ENCODE measurements around the gene HHIPL1.
A peak's percentile ranks its signal among the peaks of the same experiment; 100 is the strongest.
"Not testable (repeated sequence)": the region's sequence is repeated elsewhere in the genome, so short reads cannot be mapped to it uniquely, and the experiment has no call there.

HHIPL1 gene

DNA sequence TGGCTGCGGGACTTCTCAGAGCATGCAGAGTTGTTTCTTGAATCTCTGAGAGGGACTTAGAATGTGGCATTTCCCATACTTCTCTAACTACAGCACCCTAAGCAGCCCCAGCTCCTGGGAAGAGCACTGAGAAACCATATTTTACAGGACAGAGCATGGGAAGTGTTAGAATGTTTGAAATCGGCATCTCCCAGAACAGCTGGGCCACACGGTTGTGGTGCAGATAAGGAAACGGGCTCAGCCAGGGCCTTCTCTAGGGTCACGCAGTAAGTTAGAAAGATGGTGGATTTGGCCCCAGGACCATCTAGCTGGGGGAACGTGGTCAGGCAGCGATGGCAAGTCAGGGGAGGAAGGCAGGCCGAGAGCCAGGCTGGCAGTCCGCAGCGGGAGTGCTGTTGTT is 10.5 kb upstream of the HHIPL1 start:
- DNase-seq (ENCODE audit: low read depth): no peak

DNA sequence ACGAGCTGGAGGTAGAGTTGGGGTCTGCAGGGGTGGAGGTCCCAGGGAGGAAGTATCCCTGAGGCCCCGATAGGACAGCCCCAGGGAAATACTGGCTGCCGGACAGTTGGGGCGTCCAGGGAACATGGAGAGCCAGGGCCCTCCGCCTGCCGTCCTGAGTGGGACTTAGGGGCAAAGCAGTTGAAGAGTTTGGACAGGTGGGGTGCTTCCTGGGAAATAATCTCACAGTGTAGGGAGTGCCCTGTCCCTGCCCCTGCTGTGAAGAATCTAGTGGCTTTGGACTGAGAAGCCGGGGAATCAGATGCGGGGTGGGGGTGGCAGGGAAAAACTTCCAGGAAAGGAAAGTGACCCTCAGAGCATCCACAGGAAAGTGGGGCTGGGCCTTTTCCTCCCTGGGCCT is 9.8 kb upstream of the HHIPL1 start:
- DNase-seq (ENCODE audit: low read depth): no peak

DNA sequence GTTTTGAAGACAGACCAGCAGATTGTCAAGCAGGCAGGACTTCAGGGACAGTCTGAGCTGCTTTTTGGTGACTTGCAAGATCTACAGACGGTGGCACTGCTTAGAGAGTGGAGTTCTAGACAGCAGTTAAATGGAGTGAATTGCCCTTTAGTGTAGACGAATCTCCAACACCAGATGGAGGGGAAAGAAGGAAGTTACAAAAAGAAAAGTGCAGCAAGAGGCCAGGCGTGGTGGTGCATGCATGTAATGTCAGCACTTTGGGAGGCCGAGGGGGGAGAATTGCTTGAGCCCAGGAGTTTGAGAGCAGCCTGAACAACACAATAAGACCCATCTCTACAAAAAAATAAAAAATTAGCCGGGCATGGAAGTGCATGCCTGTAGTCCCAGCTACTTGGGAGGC is 8.4 kb upstream of the HHIPL1 start:
- no peak for DNase-seq (ENCODE audit: low read depth)

DNA sequence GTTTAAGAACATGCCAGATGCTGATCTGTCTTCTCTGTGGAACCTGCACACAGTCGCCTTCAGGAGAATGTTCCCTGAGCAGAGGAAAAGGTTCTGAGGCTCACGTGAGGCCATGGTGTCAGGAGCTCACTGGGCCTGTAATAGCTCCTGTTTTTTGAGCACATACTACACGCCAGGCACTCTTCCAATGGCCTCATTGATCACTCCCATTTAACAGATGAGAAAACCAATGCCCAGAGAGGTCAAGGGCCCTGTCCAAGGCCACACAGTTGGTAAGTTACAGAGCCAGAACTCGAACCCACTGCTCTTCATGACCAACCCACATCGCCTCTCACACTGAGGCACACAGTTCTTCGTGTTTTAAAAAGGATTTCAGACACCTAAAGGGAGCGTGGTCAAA is 7.3 kb upstream of the HHIPL1 start:
- no peak for DNase-seq (ENCODE audit: low read depth)

DNA sequence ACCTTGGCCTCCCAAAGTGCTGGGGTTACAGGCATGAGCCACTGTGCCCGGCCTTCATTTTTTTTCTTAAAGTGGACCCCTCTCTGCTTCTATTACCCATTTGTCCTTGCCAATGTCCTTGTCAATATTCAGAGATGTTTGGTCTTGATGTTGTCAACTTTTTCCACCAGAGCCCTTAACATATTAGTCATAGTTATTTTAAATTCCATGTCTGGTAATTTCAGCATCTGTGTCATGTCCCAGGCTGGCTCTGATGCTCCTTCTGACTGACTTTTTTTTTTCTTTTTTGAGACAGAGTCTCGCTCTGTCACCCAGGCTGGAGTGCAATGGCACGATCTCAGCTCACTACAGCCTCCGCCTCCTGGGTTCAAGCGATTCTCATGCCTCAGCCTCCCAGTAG is 2.2 kb upstream of the HHIPL1 start:
- not testable (repeated sequence) for DNase-seq (ENCODE audit: low read depth)

DNA sequence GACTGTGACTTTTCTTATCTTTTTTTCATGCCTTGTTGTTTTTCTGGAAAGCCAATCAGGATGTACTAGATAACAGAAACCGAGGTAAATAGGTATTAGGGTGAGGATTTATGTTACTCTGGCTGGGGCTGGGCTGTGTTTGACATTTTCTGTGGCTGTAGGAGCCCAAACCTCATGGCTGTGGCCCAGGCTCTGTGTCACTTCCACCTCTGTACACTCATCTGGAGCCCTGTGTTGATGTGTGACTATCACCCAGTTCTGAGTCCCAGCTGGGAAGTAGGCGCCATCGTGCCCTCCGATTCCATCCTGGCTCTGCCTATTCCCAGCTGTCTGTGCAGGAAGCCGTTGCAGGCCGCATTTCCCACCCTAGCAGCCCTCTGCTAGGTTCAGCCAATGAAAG is 1.6 kb upstream of the HHIPL1 start:
- no peak for DNase-seq (ENCODE audit: low read depth)

DNA sequence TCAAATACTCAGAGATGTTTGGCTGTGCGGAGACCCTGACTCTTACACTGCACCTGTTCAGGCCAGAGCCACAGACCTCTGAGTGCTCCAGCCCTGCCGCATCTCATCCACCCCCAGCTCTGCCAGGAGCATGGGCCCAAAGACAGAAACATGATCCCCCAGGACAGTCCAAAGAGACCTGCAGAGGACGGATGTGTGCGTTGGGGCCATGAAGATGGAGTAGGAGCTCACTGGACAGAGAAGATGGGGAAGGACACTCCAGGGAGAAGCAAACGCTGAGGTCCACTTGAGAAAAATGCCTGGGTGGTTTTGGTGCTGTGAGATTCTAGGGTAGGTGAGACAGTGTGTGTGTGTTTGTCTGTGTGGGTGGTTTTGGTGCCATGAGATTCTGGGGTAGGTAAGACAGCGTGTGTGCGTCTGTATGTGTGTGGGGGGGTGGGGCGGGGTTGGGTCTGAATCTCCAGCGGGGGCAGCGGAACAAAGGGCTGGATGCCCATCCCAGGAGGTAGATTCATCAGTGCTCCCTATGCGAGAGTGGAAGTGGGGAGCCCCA is 818 bp upstream of the HHIPL1 start:
- DNase-seq (ENCODE audit: low read depth): no peak

DNA sequence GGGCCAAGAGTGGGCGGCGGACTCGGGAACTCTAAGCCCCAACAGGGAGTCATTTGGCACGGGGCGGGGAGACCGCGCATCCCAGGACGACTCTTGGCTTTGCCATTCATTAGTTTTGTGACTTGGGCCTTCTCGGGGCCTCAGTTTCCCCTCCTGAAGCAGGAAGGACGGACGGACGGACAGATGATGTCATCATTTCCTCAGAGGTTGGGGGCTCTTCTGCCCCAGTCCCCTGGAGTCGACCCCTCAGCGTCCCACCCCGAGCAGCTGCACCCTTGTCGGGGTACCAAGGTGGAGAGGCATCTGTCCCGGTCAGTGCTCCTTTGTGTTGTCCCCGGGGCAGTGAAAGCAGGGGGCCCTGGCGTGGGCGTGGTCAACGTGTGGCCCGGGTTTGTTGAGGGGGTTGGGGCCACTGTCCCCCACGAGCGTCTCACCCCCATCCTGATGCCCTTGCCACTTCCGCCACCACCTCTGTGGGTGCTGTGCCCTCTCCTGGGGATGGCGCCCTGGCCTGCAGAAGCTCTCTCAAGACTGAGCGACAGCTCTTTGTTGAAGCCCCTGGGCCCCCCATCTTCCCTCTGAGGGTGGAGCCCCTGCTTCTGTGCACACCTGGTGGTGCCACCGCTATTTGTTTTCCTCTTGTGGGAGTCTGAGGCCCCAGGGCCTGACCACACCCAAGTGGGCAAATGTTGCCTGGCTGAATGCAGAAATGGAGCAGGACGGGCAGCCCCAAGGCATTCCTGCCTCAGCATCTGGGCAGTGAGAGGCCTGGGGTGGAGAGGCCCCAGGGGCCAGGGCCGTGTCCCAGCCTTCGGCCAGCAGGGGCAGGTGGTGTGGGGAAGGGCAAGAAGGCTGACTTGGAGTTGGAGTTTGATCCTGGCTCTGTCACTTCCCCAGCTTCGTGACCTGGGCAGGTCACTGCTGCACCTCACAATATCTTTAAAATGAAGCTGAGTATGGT is 896 bp downstream of the HHIPL1 start:
- DNase-seq (ENCODE audit: low read depth): no peak

DNA sequence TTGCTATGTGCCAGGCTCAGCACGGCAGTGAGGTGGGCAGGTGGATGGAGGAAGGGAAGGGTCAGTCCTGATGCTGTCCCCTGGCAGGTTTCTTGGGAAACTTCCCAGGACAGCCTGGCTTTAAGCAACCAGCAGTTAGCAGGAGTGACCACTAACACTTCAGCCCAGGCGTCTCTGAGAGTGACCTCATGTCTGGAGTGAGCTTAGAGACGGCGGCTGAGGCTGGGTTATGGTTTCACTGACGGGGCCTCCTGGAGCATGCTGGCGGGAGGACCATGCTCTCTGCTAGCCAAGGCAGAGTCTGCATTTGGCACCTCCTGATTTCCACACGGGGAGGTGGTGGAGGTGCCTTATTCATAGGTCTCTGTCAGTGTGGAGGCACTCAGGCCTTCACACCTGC is 2.5 kb downstream of the HHIPL1 start:
- DNase-seq (ENCODE audit: low read depth): no peak

DNA sequence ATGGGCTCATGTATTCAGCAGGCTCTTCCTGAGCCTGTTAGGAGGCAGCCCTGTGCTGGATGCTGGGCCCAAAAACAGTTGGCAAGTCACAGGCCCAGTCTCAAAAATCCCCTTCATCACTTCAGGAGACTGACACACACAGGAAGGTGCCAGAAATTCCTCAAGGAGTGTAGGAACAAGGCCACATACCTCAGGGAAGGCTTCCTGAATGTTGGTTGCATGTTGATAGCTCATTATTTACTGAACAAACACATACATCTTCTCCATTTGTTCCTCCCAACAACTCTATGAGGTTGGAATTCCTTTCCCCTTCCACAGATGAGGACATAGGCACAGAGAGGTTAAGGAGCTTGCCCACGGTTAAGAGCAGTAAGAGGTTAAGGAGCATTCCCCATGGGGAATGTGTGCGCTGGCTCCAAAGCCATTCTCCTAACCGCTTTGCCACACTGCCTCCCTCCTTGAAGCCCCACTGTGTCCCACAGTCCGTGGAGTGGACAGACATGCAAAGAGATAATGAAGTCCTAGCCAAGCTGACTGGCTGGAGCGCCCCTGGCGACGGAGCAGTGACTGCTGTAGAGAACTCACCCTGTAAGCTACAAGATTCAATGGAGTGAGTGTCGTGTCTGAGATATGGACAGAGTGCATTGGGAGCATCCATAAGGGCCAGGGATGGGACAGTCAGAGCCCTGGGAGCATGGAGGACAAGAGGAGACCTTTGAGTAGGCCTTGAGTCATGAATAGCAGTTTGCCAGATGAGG is 3.3 kb downstream of the HHIPL1 start:
- DNase-seq (ENCODE audit: low read depth): no peak

DNA sequence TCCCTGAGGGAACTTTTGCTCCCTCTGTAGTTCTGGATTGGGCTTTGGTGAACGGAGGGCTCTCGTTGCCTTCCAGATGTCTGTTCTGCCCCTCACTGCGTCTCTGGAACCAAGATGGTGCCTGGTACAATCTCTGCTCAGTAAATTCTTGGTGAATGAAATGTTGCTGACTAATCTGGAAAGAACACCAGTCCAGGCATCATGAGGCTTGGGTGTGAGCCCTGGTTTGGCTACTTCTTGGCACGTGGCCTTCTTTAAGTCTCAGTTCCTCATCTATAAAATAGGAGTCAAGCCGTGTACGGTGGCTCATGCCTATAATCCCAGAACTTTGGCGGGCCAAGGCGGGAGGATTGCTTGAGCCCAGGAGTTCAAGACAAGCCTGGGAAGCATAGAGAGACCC is 4.3 kb downstream of the HHIPL1 start:
- DNase-seq (ENCODE audit: low read depth): peak; percentile 26

DNA sequence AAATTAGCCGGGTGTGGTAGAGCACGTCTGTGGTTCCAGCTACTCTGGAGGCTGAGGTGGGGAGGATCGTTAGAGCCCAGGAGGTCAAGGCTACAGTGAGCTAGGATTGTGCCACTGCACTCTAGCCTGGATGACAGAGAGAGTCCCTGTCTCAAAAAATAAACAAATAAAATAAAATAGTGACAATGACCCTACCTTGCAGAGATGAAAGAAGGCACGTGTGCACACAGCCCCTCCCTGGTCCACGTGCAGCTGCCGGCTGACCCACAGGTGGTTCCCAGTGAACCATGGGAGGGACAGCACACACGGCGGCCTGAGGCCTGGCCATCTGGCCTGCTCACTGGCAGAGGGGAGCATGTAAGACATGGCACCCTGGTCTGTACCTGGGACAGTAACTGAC is 4.7 kb downstream of the HHIPL1 start:
- DNase-seq (ENCODE audit: low read depth): no peak

DNA sequence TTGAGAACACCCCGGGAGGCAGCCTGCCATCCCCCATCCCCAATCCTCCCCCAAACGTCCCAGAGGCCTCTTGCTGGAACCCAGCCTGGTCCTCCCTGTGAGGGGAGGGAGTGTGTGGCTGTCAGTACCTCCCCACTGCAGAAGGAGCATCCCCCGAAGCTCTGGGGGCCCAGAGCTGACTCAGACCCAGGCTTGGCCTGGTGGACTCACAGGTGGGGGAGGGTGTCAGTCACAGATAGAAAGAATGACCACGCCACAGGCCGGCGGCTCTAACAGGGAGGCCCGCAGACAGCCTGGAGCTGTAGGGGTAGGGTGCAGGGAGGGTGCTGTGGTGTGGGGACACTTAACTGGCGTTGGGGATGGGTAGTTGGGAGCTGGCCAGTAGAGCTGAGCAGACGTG is 5.3 kb downstream of the HHIPL1 start:
- no peak for DNase-seq (ENCODE audit: low read depth)

DNA sequence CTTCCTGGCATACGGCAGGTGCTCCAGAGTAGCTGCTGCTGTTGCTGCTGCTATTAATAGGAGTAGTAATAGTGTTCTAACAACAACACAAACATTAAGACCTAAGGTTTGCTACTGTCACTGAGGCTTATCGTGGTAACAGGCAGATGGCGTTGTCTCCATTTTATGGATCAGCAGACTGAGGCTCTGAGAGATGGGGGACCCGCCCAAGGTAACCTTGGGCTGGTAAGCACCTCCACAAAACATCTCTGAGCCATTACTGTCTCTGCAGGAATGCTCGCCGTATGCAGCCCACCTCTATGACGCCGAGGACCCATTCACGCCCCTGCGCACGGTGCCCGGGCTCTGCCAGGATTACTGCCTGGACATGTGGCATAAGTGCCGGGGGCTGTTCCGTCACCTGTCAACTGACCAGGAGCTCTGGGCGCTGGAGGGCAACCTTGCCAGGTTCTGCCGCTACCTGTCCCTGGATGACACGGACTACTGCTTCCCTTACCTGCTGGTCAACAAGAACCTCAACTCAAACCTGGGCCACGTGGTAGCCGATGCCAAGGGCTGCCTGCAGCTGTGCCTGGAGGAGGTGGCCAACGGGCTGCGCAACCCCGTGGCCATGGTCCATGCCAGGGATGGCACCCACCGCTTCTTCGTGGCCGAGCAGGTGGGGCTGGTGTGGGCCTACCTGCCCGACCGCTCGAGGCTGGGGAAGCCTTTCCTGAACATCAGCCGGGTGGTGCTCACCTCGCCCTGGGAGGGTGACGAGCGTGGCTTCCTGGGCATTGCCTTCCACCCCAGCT is 7.2 kb downstream of the HHIPL1 start:
- no peak for DNase-seq (ENCODE audit: low read depth)

DNA sequence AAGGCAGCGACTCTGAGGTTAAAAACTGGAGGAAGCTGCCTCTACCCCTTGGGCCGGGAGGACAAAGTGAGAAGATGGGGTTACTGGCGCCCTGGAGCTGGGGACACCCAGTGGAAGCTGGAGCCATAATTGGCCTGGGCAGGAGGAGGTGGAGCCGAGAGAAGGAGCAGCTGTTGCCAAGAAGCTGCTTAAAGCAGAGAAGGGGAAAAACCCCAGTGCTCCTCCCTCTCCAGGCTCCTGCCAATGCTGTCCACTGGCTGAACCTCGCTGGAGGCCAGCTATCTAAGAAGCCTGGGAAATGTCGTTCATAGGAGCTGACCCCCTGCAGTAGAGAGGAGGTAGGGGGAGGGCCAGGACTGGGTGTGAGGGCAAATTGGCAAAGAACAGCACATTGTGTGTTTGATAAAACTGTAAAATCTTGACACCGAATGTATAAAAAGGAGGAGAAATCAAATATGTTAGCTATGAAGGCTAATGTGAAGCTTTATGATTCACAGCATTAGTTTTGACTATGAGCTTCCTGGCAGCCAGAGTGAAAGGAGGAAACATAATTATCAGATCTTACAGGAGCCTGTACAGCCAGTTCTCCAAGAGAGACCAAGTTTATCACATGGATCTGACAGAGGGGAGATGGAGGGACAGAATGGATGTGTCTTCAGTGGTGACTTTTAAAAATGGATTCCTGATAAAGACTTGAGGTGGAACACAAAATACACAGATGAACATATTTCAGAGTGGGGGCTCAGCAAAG is 9.5 kb downstream of the HHIPL1 start:
- DNase-seq (ENCODE audit: low read depth): peak; percentile 62

DNA sequence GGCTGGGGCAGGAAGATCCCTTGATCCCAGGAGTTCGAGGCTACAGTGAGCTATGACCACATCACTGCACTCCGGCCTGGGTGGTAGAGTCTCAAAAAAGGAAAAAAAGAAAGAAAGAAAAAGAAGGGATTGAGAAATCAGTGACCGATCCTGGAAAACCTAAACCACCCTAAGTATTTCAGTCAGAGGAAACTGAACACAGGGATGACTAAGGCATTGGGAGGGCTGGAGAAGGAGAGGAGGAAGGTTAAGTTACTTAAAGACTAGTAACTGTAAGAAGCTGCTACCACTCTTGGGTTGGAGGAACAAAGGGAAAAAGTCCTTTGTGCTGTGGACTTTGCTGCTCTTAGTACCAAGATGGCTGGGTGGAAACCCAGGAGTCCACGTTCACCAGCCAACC is 10.6 kb downstream of the HHIPL1 start:
- DNase-seq (ENCODE audit: low read depth): no peak

DNA sequence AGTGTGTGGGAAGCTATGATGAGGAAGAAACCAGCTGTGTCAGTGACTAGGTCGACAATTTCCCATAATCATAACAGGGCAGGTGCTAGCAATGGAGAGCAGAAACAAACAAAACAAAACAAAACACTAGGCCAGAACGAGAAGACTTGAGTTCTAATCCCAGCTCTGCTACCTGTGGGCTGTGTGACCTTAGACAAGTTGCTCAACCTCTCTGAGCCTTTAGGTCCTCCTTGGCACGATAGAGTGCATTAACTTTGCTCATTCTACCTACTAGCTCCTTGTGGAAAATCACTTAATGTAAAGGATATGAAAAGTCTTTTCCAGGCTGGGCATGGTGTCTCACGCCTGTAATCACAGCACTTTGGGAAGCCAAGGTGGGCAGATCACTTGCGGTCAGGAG is 11.2 kb downstream of the HHIPL1 start:
- DNase-seq (ENCODE audit: low read depth): no peak

DNA sequence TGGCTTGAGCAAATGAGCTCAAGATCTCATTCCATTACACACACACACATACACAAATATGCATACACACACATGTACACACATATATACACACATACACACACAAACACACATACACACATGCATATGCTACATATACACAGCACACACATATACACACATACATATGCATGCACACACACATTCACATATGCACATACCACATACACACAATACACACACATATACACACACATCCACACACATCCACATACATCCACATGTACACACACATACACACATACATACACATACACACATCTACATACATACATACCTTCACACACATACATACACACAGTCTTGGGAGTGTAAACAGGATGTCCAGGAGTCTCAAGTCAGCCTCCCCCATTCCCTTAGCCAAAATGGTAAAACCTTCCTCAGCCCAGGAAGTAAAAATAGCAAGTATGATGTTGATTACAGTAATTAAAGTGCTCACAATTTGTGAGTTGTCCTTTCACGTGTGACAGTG is 12.8 kb downstream of the HHIPL1 start:
- no peak for DNase-seq (ENCODE audit: low read depth)

DNA sequence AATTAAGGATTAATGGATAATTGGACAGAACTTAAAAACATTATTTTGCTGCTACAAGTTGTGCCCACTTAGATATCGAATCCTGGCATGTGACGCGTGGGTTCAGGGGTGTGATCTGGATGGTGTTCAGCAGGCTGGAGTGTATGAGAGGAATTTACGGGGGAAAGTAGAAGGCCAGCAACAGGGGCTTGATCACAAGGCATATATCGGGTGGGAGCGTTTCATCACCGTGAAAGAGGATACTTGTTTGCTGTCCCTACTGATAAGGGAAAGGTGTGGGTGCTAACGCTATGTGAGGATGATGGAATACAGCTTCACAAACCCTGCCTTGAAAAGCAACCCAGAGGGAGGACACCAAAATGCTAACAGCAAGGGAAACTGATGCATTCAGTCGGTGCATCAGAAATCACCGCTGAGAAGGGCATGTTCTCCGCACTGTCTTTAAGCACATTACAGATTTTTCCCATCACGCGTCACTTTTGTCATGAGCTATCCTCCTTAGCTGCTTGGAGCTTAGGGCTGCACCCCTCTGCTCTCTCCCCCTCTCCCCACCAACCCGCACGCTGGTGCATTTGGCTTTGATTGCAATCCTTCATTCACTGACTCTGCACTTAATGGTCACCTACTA is 13.4 kb downstream of the HHIPL1 start:
- no peak for DNase-seq (ENCODE audit: low read depth)

DNA sequence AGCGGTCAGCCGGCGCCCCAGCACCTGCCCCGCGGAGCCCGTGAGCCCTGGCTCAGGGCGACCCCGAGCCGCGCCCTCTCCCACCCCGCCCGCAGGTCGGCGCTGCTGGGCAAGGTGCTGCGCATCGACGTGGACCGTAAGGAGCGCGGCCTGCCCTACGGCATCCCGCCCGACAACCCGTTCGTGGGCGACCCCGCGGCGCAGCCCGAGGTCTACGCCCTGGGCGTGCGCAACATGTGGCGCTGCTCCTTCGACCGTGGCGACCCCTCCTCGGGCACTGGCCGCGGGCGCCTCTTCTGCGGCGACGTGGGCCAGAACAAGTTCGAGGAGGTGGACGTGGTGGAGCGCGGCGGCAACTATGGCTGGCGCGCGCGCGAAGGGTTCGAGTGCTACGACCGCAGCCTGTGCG is 14.4 kb downstream of the HHIPL1 start:
- DNase-seq (ENCODE audit: low read depth): no peak
